ENCODE results near the gene MMUT. TPM values are rescaled to one million over a fixed set of nuclear protein-coding genes. Genes with fewer than 3 reads are reported as not detected.

The MMUT gene
- total and polyA plus RNA-seq, 10 of the 15 experiments (the other 5 are each of a cell fraction or from before 2014, with no cell fraction given) = 6.6 to 21.5 (median 13.5) TPM

- TF ChIP-seq EZH2 (IDR thresholded peaks at IDR 0.05; ENCODE audit: borderline replicate concordance, control insufficient read depth, low read depth, low read length) = no peak
- TF ChIP-seq SMC3 (IDR thresholded peaks at IDR 0.05; ENCODE audit: borderline replicate concordance, low read length) = no peak
- TF ChIP-seq HDAC6 (IDR thresholded peaks at IDR 0.05; ENCODE audit: unreplicated experiment) = no peak
- no peak for TF ChIP-seq POLR2AphosphoS2 (IDR thresholded peaks at IDR 0.05; ENCODE audit: low read depth, low read length)
- TF ChIP-seq IKZF1 (conservative IDR thresholded peaks at IDR 0.05) = no peak
- TF ChIP-seq SIX5 (IDR thresholded peaks at IDR 0.05; ENCODE audit: low read depth, low read length, severe bottlenecking) = no peak
Observed at GRCh38 chr6:49430187-49430586, 32.9 kb downstream of the MMUT start (continued).

- no peak overlapping the region for H3K9ac ChIP-seq (ENCODE audit: control insufficient read depth, insufficient read depth, low read length)
- H3K4me2 ChIP-seq (ENCODE audit: control insufficient read depth, insufficient read depth) = no peak overlapping the region
- DNase-seq (ENCODE audit: low read depth, low spot score) = no peak
- BruUV-seq (replicated peaks) = no TSS peak
- no peaks in the 10 kb centered on the region for H3K9me3 ChIP-seq (replicated peaks; ENCODE audit: control insufficient read depth, insufficient read depth, low read length)
- H4K20me1 ChIP-seq (ENCODE audit: control insufficient read depth, insufficient read depth) = no peaks in the 10 kb centered on the region
- H3K27ac ChIP-seq (ENCODE audit: control insufficient read depth, insufficient read depth) = no peak overlapping the region
- RAD21 ChIA-PET (ENCODE audit: unreplicated experiment) = no interaction called here
- H3K79me2 ChIP-seq (ENCODE audit: control insufficient read depth, insufficient read depth, low read length) = no peaks in the 10 kb centered on the region
- TF ChIP-seq ELK1 (IDR thresholded peaks at IDR 0.05; ENCODE audit: low read depth, low read length) = no peak
- no peak for TF ChIP-seq DPF2 (IDR thresholded peaks at IDR 0.05)
- TF ChIP-seq SUPT20H (IDR thresholded peaks at IDR 0.05; ENCODE audit: borderline replicate concordance, control insufficient read depth, low read depth, low read length) = no peak
- TF ChIP-seq TBL1XR1 (IDR thresholded peaks at IDR 0.05; ENCODE audit: low read depth, low read length) = no peak
- TF ChIP-seq TCF7 (IDR thresholded peaks at IDR 0.05; ENCODE audit: borderline replicate concordance) = no peak
- no peak for TF ChIP-seq FOS (IDR thresholded peaks at IDR 0.05; ENCODE audit: borderline replicate concordance, extremely low read depth, insufficient read length)
- no peaks in the 10 kb centered on the region for H3K36me3 ChIP-seq (ENCODE audit: control insufficient read depth in 2 of 2, insufficient read depth in 2 of 2, low read length in 1 of 2)
- POLR2A ChIA-PET = no interaction called here
- SMC1A ChIA-PET (ENCODE audit: uncharacterized antibody, unreplicated experiment) = no interaction called here
- 0% methylated on average over 1 of the region's 1 CpG for WGBS (ENCODE audit: insufficient coverage, insufficient replicate concordance, low lambda C conversion rate, missing lambda C conversion rate)
- H3K4me1 ChIP-seq (ENCODE audit: control insufficient read depth, insufficient read depth, low read length) = no peaks in the 10 kb centered on the region
- ATAC-seq = no peak
- H2AFZ ChIP-seq (ENCODE audit: control insufficient read depth, low read depth, low read length) = no peak overlapping the region
- no peak for FAIRE-seq
- in situ Hi-C loops (cut with MboI) = no loop called here
- intact Hi-C loops (cut with micrococcal nuclease; ENCODE audit: unreplicated experiment) = no loop called here
- CTCF ChIA-PET = no interaction called here
- no peak overlapping the region for H3K4me3 ChIP-seq
- no peaks in the 10 kb centered on the region for H3K27me3 ChIP-seq (replicated peaks in 1 of 2; ENCODE audit: control insufficient read depth in 2 of 2, insufficient read depth in 2 of 2, low read length in 1 of 2)
Observed at GRCh38 chr6:49423817-49424216, 39.2 kb downstream of the MMUT start.

Data from GM12878 (cell line).